ENCODE measurements around the gene CD37. TPM values are rescaled to one million over a fixed set of nuclear protein-coding genes. Genes with fewer than 3 reads are reported as not detected.

The CD37 gene
- total and polyA plus RNA-seq, 10 of the 15 experiments (the other 5 are each of a cell fraction or from before 2014, with no cell fraction given): 34.1 to 359 (median 108) TPM

DNA sequence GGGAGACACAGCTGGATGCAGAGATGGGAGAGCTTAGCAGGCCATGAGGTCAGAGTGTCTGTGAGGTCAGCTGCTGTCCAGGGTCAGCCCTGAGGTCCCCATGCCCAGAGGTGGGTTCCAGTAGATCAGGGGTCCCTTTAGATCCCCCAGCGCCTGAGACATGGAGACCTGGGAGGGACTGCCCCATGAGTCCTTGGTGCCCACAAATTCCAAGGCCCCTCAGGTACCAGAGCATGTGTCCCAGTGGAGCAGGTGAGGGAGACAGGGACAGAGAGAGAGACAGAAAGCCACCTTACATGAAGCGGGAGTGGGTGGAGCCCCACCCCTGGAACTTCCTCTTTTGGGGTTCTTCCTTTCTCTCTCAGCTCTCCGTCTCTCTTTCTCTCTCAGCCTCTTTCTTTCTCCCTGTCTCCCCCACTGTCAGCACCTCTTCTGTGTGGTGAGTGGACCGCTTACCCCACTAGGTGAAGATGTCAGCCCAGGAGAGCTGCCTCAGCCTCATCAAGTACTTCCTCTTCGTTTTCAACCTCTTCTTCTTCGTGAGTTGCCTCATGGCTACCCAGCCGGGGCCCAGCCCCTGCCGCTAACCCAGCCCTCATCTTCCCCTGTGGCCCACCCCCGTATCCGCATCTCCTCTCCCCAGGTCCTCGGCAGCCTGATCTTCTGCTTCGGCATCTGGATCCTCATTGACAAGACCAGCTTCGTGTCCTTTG lies at the start of gene CD37 (continued):
- TF ChIP-seq, protein P1, sequence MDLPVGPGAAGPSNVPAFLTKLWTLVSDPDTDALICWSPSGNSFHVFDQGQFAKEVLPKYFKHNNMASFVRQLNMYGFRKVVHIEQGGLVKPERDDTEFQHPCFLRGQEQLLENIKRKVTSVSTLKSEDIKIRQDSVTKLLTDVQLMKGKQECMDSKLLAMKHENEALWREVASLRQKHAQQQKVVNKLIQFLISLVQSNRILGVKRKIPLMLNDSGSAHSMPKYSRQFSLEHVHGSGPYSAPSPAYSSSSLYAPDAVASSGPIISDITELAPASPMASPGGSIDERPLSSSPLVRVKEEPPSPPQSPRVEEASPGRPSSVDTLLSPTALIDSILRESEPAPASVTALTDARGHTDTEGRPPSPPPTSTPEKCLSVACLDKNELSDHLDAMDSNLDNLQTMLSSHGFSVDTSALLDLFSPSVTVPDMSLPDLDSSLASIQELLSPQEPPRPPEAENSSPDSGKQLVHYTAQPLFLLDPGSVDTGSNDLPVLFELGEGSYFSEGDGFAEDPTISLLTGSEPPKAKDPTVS (IDR thresholded peaks at IDR 0.05; ENCODE audit: low read depth, low read length): no peak
- TF ChIP-seq BHLHE40 (IDR thresholded peaks at IDR 0.05; ENCODE audit: borderline replicate concordance in 1 of 2, low read depth in 2 of 2, low read length in 1 of 2) (0 out of 4 replicates have a peak, but pooled peaks of 1 of the 2 experiments have one; percentile 2), MTA2 (IDR thresholded peaks at IDR 0.05; ENCODE audit: low read depth) (peak; percentile 56; the same call in 1 of the 2 replicates), FOXK2 (IDR thresholded peaks at IDR 0.05) (no peak), KAT2A (conservative IDR thresholded peaks at IDR 0.05; ENCODE audit: control insufficient read depth, low read depth, low read length) (no peak), FOS (IDR thresholded peaks at IDR 0.05; ENCODE audit: borderline replicate concordance, extremely low read depth, insufficient read length) (no peak), IKZF2 (IDR thresholded peaks at IDR 0.05) (peak; percentile 82 to 83; a peak in 3 of 4 replicates), PAX8 (IDR thresholded peaks at IDR 0.05) (no peak), KLF5 (IDR thresholded peaks at IDR 0.05; ENCODE audit: partially characterized antibody) (no peak), MYB (IDR thresholded peaks at IDR 0.05; ENCODE audit: borderline replicate concordance, low read depth, low read length) (no peak), ZNF274 (IDR thresholded peaks at IDR 0.05; ENCODE audit: insufficient read depth, insufficient read length) (no peak), LARP7 (IDR thresholded peaks at IDR 0.05) (0 out of 2 replicates have a peak, but pooled peaks have one; percentile 12)
- TF ChIP-seq, protein P2, sequence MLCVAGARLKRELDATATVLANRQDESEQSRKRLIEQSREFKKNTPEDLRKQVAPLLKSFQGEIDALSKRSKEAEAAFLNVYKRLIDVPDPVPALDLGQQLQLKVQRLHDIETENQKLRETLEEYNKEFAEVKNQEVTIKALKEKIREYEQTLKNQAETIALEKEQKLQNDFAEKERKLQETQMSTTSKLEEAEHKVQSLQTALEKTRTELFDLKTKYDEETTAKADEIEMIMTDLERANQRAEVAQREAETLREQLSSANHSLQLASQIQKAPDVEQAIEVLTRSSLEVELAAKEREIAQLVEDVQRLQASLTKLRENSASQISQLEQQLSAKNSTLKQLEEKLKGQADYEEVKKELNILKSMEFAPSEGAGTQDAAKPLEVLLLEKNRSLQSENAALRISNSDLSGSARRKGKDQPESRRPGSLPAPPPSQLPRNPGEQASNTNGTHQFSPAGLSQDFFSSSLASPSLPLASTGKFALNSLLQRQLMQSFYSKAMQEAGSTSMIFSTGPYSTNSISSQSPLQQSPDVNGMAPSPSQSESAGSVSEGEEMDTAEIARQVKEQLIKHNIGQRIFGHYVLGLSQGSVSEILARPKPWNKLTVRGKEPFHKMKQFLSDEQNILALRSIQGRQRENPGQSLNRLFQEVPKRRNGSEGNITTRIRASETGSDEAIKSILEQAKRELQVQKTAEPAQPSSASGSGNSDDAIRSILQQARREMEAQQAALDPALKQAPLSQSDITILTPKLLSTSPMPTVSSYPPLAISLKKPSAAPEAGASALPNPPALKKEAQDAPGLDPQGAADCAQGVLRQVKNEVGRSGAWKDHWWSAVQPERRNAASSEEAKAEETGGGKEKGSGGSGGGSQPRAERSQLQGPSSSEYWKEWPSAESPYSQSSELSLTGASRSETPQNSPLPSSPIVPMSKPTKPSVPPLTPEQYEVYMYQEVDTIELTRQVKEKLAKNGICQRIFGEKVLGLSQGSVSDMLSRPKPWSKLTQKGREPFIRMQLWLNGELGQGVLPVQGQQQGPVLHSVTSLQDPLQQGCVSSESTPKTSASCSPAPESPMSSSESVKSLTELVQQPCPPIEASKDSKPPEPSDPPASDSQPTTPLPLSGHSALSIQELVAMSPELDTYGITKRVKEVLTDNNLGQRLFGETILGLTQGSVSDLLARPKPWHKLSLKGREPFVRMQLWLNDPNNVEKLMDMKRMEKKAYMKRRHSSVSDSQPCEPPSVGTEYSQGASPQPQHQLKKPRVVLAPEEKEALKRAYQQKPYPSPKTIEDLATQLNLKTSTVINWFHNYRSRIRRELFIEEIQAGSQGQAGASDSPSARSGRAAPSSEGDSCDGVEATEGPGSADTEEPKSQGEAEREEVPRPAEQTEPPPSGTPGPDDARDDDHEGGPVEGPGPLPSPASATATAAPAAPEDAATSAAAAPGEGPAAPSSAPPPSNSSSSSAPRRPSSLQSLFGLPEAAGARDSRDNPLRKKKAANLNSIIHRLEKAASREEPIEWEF (IDR thresholded peaks at IDR 0.05; ENCODE audit: insufficient replicate concordance, low read depth, low read length): no peak
- TF ChIP-seq, protein P3, sequence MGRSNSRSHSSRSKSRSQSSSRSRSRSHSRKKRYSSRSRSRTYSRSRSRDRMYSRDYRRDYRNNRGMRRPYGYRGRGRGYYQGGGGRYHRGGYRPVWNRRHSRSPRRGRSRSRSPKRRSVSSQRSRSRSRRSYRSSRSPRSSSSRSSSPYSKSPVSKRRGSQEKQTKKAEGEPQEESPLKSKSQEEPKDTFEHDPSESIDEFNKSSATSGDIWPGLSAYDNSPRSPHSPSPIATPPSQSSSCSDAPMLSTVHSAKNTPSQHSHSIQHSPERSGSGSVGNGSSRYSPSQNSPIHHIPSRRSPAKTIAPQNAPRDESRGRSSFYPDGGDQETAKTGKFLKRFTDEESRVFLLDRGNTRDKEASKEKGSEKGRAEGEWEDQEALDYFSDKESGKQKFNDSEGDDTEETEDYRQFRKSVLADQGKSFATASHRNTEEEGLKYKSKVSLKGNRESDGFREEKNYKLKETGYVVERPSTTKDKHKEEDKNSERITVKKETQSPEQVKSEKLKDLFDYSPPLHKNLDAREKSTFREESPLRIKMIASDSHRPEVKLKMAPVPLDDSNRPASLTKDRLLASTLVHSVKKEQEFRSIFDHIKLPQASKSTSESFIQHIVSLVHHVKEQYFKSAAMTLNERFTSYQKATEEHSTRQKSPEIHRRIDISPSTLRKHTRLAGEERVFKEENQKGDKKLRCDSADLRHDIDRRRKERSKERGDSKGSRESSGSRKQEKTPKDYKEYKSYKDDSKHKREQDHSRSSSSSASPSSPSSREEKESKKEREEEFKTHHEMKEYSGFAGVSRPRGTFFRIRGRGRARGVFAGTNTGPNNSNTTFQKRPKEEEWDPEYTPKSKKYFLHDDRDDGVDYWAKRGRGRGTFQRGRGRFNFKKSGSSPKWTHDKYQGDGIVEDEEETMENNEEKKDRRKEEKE (IDR thresholded peaks at IDR 0.05): no peak
- TF ChIP-seq, protein P4, sequence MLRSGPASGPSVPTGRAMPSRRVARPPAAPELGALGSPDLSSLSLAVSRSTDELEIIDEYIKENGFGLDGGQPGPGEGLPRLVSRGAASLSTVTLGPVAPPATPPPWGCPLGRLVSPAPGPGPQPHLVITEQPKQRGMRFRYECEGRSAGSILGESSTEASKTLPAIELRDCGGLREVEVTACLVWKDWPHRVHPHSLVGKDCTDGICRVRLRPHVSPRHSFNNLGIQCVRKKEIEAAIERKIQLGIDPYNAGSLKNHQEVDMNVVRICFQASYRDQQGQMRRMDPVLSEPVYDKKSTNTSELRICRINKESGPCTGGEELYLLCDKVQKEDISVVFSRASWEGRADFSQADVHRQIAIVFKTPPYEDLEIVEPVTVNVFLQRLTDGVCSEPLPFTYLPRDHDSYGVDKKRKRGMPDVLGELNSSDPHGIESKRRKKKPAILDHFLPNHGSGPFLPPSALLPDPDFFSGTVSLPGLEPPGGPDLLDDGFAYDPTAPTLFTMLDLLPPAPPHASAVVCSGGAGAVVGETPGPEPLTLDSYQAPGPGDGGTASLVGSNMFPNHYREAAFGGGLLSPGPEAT (IDR thresholded peaks at IDR 0.05; ENCODE audit: low read depth): peak; percentile 66; the same call in 1 of the 2 replicates

Measured in GM12878 (cell line).